Thyroid gland (tissue), 4 donors: ENCODE data around the gene SNX13. TPM values are rescaled to one million over a fixed set of nuclear protein-coding genes. Genes with fewer than 3 reads are reported as not detected.

Experiments
- DNase-seq, 2 donors: peaks; one replicate each; pipeline ENCODE4 v3.0.0-alpha.2; 2019
- H3K27ac ChIP-seq, 3 donors: fragments of 200-600 bp; sonication (generic); 1 replicate in 2 of 3; 2 replicates in 1 of 3; pipeline ENCODE4 v1.5.1; 2016 to 2019; ENCODE audit warnings: mild to moderate bottlenecking in 1 of 3, moderate library complexity in 1 of 3
- H3K27me3 ChIP-seq: fragments of 200-600 bp; sonication (generic); one replicate; pipeline ENCODE4 v1.5.1; 2019
- H3K36me3 ChIP-seq, 2 donors: fragments of 200-600 bp; sonication (generic); one replicate each; pipeline ENCODE4 v1.5.1; 2016 to 2019
- H3K4me1 ChIP-seq, 2 donors: fragments of 200-600 bp; sonication (generic); one replicate each; pipeline ENCODE4 v1.5.1; 2017 to 2019
- H3K4me3 ChIP-seq, 3 donors: fragments of 200-600 bp; sonication (generic); replicated peaks in 1 of 3; 1 replicate in 2 of 3; 2 replicates in 1 of 3; pipeline ENCODE4 v1.5.1; 2016; ENCODE audit warnings: mild to moderate bottlenecking in 1 of 3
- H3K9me3 ChIP-seq: fragments of 200-600 bp; sonication (generic); one replicate; pipeline ENCODE4 v1.5.1; 2017
- POLR2A ChIP-seq, 2 donors: fragments of 450-650 bp; IDR thresholded peaks; one replicate each; pipeline ENCODE4 v1.6.1; 2017; ENCODE audit warnings: antibody characterized with exemption in 2 of 2, mild to moderate bottlenecking in 2 of 2, moderate library complexity in 1 of 2
- WGBS, 2 donors: methylation state at CpG; one replicate each; pipeline ENCODE4 v1.1.5; 2017; 5-methylcytosine and 5-hydroxymethylcytosine counted together
- intact Hi-C: fragments of 100-400 bp; cut with DNase I; formaldehyde crosslinking; loops from one replicate; pipeline ENCODE4 v1.15.1; 2023
- total RNA-seq, 4 donors: library from RNA; depleted of rRNA; stranded (reverse); fragments of >200 nt; gene quantifications; one replicate each; pipeline ENCODE4 v1.2.3, GENCODE V29; 2016
- TF ChIP-seq, protein P1 (sequence below), 6 experiments: fragments of 200-600 bp in 3 of 6; fragments of 450-650 bp in 3 of 6; sonication (generic) in 3 of 6; IDR thresholded peaks; one replicate each; pipeline ENCODE4 v1.5.1; 2016 to 2019; ENCODE audit warnings: antibody characterized with exemption in 6 of 6, mild to moderate bottlenecking in 2 of 6, inconsistent platforms in 1 of 6, moderate library complexity in 1 of 6

The SNX13 gene
- total RNA-seq, 4 donors from 2014 or later, result 102 to 242 (median 141) TPM

DNA sequence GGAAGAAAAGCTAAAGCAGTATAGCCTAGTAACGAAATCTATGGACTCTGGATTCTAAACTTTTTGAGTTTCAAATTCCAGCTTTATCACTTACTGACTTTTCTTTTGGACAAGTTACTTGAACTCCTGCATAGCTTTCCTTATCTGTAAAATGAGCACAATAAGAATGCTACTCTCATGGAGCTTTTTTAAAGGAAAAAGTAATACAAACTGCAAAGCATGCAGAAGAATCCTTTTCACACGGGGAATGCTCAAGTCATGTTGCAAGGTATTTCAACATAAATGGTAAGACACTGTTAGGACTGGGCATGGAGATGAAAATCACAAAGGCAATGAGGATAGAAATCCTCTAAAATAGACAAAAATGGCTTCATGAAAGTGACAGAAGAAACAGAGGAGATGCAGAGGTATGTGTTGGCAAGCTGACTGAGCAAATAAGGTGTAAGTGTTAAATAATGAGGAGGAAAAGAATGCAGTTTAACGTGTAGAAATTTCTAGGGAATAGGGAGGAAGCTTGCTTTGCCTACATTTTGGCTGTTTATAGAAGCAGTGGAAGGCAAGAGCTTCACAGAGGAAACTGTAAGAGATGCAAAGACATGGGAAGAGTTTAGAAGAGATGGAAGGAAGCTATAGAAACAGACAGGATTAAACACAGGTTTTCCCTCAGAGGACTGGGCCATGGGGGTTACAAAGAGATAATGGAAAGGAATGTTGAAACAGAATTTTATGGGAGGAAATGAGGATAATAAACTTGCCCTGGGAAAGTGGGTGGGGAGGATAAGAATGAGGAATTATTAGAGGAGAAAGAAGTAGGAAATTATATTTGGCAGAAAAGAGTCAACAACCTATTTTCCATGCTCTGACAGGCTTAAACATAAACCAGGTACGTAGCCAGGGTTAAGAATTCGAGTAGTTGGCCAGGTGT is 28.8 kb upstream of the SNX13 start:
- H3K9me3 ChIP-seq, result no peaks in the 10 kb centered on the region
- intact Hi-C loops, result loop anchor here (10.0 kb wide), 1 partner anchor 376 kb away; no protein-coding TSS in a partner anchor
- H3K4me1 ChIP-seq, result no peaks in the 10 kb centered on the region
- no peak overlapping the region for H3K27ac ChIP-seq
- no peak for DNase-seq
- H3K36me3 ChIP-seq, result no peaks in the 10 kb centered on the region
- no peak overlapping the region for H3K4me3 ChIP-seq
- H3K27me3 ChIP-seq, result no peaks in the 10 kb centered on the region
- no peak for TF ChIP-seq POLR2A (IDR thresholded peaks at IDR 0.05)
- TF ChIP-seq, protein P1, sequence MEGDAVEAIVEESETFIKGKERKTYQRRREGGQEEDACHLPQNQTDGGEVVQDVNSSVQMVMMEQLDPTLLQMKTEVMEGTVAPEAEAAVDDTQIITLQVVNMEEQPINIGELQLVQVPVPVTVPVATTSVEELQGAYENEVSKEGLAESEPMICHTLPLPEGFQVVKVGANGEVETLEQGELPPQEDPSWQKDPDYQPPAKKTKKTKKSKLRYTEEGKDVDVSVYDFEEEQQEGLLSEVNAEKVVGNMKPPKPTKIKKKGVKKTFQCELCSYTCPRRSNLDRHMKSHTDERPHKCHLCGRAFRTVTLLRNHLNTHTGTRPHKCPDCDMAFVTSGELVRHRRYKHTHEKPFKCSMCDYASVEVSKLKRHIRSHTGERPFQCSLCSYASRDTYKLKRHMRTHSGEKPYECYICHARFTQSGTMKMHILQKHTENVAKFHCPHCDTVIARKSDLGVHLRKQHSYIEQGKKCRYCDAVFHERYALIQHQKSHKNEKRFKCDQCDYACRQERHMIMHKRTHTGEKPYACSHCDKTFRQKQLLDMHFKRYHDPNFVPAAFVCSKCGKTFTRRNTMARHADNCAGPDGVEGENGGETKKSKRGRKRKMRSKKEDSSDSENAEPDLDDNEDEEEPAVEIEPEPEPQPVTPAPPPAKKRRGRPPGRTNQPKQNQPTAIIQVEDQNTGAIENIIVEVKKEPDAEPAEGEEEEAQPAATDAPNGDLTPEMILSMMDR (IDR thresholded peaks at IDR 0.05), result no peak
- WGBS, 2 donors, result 69 to 77% methylated on average over 5 of the region's 5 CpGs

GRCh38 chr7:17966706-17967105 is 26.4 kb upstream of the SNX13 start:
- Histone ChIP-seq H3K27ac (no peak overlapping the region), H3K27me3 (no peaks in the 10 kb centered on the region), H3K4me3 (no peak overlapping the region), H3K36me3 (no peaks in the 10 kb centered on the region), H3K9me3 (no peaks in the 10 kb centered on the region), H3K4me1 (no peaks in the 10 kb centered on the region)
- TF ChIP-seq, protein P1 (IDR thresholded peaks at IDR 0.05), result no peak
- no peak for TF ChIP-seq POLR2A (IDR thresholded peaks at IDR 0.05)
- no peak for DNase-seq
- intact Hi-C loops, result loop anchor here (10.0 kb wide), 1 partner anchor 378 kb away; no protein-coding TSS in a partner anchor
- 86 to 92% methylated on average over 3 of the region's 3 CpGs for WGBS, 2 donors

DNA sequence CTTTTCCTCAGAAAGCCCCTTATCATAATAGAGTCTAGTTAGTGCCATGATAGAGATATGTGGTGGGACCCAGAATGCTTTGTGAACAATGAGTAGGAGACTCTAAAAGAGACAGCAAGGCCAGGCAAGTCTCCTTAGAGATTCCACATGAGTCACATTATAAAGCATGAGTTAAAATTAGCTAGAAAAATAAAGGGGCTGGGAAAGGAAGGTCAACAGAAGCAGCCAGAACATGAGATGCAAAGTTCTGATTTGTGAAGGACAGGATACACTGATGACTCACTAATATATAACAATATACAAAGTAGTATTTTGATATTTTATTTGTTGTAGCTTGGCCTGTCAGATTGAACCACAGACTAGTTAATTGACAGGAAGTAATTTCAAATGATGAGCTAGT is 25.3 kb upstream of the SNX13 start:
- no peak for TF ChIP-seq POLR2A (IDR thresholded peaks at IDR 0.05)
- TF ChIP-seq, protein P1 (IDR thresholded peaks at IDR 0.05), result no peak
- no peak overlapping the region for H3K4me3 ChIP-seq
- H3K4me1 ChIP-seq, result no peaks in the 10 kb centered on the region
- DNase-seq, result no peak
- no peaks in the 10 kb centered on the region for H3K36me3 ChIP-seq
- no peaks in the 10 kb centered on the region for H3K9me3 ChIP-seq
- H3K27me3 ChIP-seq, result no peaks in the 10 kb centered on the region
- intact Hi-C loops, result loop anchor here (10.0 kb wide), 1 partner anchor 379 kb away; no protein-coding TSS in a partner anchor
- H3K27ac ChIP-seq, result no peak overlapping the region

- Histone ChIP-seq H3K4me1 (no peaks in the 10 kb centered on the region), H3K4me3 (no peak overlapping the region), H3K36me3 (no peaks in the 10 kb centered on the region), H3K9me3 (no peaks in the 10 kb centered on the region), H3K27me3 (no peaks in the 10 kb centered on the region), H3K27ac (no peak overlapping the region)
- WGBS, 2 donors, result 72 to 79% methylated on average over 3 of the region's 3 CpGs
- no peak for TF ChIP-seq POLR2A (IDR thresholded peaks at IDR 0.05)
- TF ChIP-seq, protein P1 (IDR thresholded peaks at IDR 0.05), result no peak
- DNase-seq, result no peak
- intact Hi-C loops, result loop anchor here (10.0 kb wide), 1 partner anchor 382 kb away; no protein-coding TSS in a partner anchor
Observed at GRCh38 chr7:17963281-17963680, 23.0 kb upstream of the SNX13 start.

GRCh38 chr7:17962652-17963051 is 22.4 kb upstream of the SNX13 start:
- Histone ChIP-seq H3K4me1 (no peaks in the 10 kb centered on the region), H3K27ac (no peak overlapping the region), H3K4me3 (no peak overlapping the region), H3K9me3 (no peaks in the 10 kb centered on the region), H3K36me3 (no peaks in the 10 kb centered on the region), H3K27me3 (no peaks in the 10 kb centered on the region)
- no peak for DNase-seq
- intact Hi-C loops, result loop anchor here (10.0 kb wide), 1 partner anchor 382 kb away; no protein-coding TSS in a partner anchor
- 95 to 96% methylated on average over 9 of the region's 9 CpGs for WGBS, 2 donors
- no peak for TF ChIP-seq POLR2A (IDR thresholded peaks at IDR 0.05)
- TF ChIP-seq, protein P1 (IDR thresholded peaks at IDR 0.05), result no peak
